ENCODE results near the gene POU2AF1. TPM values are rescaled to one million over a fixed set of nuclear protein-coding genes. Genes with fewer than 3 reads are reported as not detected.
A peak's percentile ranks its signal among the peaks of the same experiment; 100 is the strongest.

Gene POU2AF1
- total RNA-seq, 3 donors from 2014 or later = 0.16 to 5.6 (median 3.5) TPM

- no peaks in the 10 kb centered on the region for H3K9me3 ChIP-seq
- no peaks in the 10 kb centered on the region for H3K4me1 ChIP-seq
- intact Hi-C loops (cut with DNase I; ENCODE audit: low total_unique reads) = no loop called here
- no peaks in the 10 kb centered on the region for H3K27me3 ChIP-seq
- no peak overlapping the region for H3K4me3 ChIP-seq
- DNase-seq (ENCODE audit: low spot score in 2 of 2) = no peak
- peak overlapping the region in 1 of 2 donors; percentile 16 for H3K27ac ChIP-seq
- H3K36me3 ChIP-seq = no peaks in the 10 kb centered on the region
- no peak for TF ChIP-seq POLR2A (IDR thresholded peaks at IDR 0.05)
- TF ChIP-seq CTCF (IDR thresholded peaks at IDR 0.05) = no peak
- TF ChIP-seq POLR2AphosphoS5 (IDR thresholded peaks at IDR 0.05) = no peak
Measured at GRCh38 chr11:111350811-111351210, 28.3 kb downstream of the POU2AF1 start.

- TF ChIP-seq POLR2AphosphoS5 (IDR thresholded peaks at IDR 0.05) = no peak
- no peak for TF ChIP-seq POLR2A (IDR thresholded peaks at IDR 0.05)
- TF ChIP-seq CTCF (IDR thresholded peaks at IDR 0.05) = no peak
- Histone ChIP-seq H3K27me3 (no peaks in the 10 kb centered on the region), H3K9me3 (no peaks in the 10 kb centered on the region), H3K36me3 (no peaks in the 10 kb centered on the region), H3K4me1 (no peaks in the 10 kb centered on the region), H3K4me3 (no peak overlapping the region), H3K27ac (no peak overlapping the region)
- intact Hi-C loops (cut with DNase I; ENCODE audit: low total_unique reads) = no loop called here
- DNase-seq (ENCODE audit: low spot score in 2 of 2) = no peak
Measured at GRCh38 chr11:111349191-111349695, 29.8 kb downstream of the POU2AF1 start.

DNA sequence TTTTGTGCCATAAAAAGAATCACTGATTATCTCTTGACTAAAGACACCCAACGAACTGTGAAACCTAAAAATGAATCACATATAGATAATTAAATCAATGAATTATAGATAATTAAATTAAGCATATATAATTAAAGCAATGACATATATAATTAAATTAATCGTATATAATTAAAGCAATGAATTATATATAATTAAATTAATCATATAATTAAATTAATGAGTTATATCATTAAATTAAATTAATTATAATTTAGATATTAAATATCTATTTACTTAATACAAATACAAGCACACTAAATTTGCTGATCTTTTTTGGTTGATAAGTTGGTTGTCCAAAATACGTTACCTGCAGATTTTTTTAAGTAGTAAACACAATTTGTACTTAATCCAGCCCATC, 30.9 kb downstream of the POU2AF1 start:
- Histone ChIP-seq H3K36me3 (no peaks in the 10 kb centered on the region), H3K9me3 (no peaks in the 10 kb centered on the region), H3K27ac (no peak overlapping the region), H3K4me1 (no peaks in the 10 kb centered on the region), H3K4me3 (no peak overlapping the region), H3K27me3 (no peaks in the 10 kb centered on the region)
- intact Hi-C loops (cut with DNase I; ENCODE audit: low total_unique reads) = no loop called here
- TF ChIP-seq CTCF (IDR thresholded peaks at IDR 0.05) (no peak), POLR2A (IDR thresholded peaks at IDR 0.05) (no peak), POLR2AphosphoS5 (IDR thresholded peaks at IDR 0.05) (no peak)
- DNase-seq (ENCODE audit: low spot score in 2 of 2) = no peak

GRCh38 chr11:111347723-111348115, 31.4 kb downstream of the POU2AF1 start:
- Histone ChIP-seq H3K9me3 (no peaks in the 10 kb centered on the region), H3K4me1 (no peaks in the 10 kb centered on the region), H3K27me3 (no peaks in the 10 kb centered on the region), H3K27ac (peak overlapping the region; percentile 53 to 65), H3K4me3 (no peak overlapping the region), H3K36me3 (no peaks in the 10 kb centered on the region)
- peak in 1 of 3 donors; percentile 2 for TF ChIP-seq POLR2AphosphoS5 (IDR thresholded peaks at IDR 0.05)
- no peak for TF ChIP-seq CTCF (IDR thresholded peaks at IDR 0.05)
- DNase-seq (ENCODE audit: low spot score in 2 of 2) = no peak
- intact Hi-C loops (cut with DNase I; ENCODE audit: low total_unique reads) = no loop called here

DNA sequence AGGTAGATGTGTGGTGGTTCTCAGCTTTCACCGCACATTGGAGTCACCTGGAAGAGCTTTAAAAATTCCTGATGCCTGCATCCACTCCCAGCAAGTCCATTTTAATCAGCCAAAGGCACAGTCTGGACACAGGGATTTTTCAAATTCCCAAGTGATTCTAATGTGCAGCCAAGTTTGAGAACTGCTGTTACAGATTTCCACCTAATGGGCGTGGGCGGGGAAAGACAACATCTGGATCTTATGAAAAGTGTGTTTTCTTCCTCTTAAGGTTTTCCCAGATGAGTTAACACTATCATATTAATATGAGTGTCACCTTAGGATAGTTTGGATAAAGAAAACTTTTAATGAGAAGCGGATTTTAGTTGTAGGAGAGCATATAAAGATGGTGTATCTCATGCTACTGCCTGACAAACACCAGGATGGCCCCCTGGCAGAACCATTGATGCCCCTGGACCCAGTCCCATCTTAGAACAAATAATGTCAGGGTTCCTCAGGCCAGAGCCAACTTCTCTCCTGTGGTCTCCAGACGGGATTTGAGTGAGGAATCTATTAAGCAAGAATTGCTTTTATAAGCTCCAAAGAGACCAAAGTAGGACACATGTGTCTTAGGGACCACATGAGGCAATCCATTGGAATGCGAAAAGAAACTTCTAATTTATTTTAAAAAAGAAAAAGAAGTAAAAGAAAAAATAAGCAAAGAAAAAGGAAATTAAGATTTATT, 31.9 kb downstream of the POU2AF1 start:
- H3K36me3 ChIP-seq = no peaks in the 10 kb centered on the region
- intact Hi-C loops (cut with DNase I; ENCODE audit: low total_unique reads) = no loop called here
- peak in 1 of 2 donors; percentile 62 for DNase-seq (ENCODE audit: low spot score in 2 of 2)

More for the DNA sequence above, 31.9 kb downstream of the POU2AF1 start:
- no peaks in the 10 kb centered on the region for H3K9me3 ChIP-seq
- no peak overlapping the region for H3K4me3 ChIP-seq
- H3K4me1 ChIP-seq = no peaks in the 10 kb centered on the region
- H3K27ac ChIP-seq = peak overlapping the region; percentile 53 to 65
- TF ChIP-seq CTCF (IDR thresholded peaks at IDR 0.05) = no peak
- TF ChIP-seq POLR2AphosphoS5 (IDR thresholded peaks at IDR 0.05) = peak in 1 of 3 donors; percentile 41
- no peaks in the 10 kb centered on the region for H3K27me3 ChIP-seq

Data from breast epithelium (tissue), 4 donors.